ENCODE data around the gene LMNA. TPM values are rescaled to one million over a fixed set of nuclear protein-coding genes. Genes with fewer than 3 reads are reported as not detected.

The LMNA gene
- total and polyA plus RNA-seq, 3 donors from 2014 or later, result 162 to 219 (median 189) TPM

GRCh38 chr1:156143765-156144489 lies 29.4 kb downstream of the LMNA start:
- no peak for DNase-seq
- H3K4me1 ChIP-seq, result peaks cover 16% of the 10 kb centered on the region
- H3K4me3 ChIP-seq, result no peak overlapping the region
- H3K27me3 ChIP-seq, result no peaks in the 10 kb centered on the region
- no peaks in the 10 kb centered on the region for H3K36me3 ChIP-seq (ENCODE audit: low read depth, missing control alignments)
- 70 to 81% methylated on average over 11 of the region's 11 CpGs for WGBS, 2 donors
- no peaks in the 10 kb centered on the region for H3K9me3 ChIP-seq
- intact Hi-C loops (cut with DNase I; ENCODE audit: low total_unique reads), result loop anchor here (2.0 kb wide), 1 partner anchor 81 kb away; no protein-coding TSS in a partner anchor
- no peak overlapping the region for H3K27ac ChIP-seq
- TF ChIP-seq CTCF (IDR thresholded peaks at IDR 0.05), result no peak

- 76 to 77% methylated on average over 5 of the region's 5 CpGs for WGBS, 2 donors
- no peak for TF ChIP-seq CTCF (IDR thresholded peaks at IDR 0.05)
- TF ChIP-seq POLR2A (IDR thresholded peaks at IDR 0.05), result no peak
- no peak for DNase-seq
- no peaks in the 10 kb centered on the region for H3K9me3 ChIP-seq
- no peaks in the 10 kb centered on the region for H3K36me3 ChIP-seq (ENCODE audit: low read depth, missing control alignments)
- H3K4me3 ChIP-seq, result no peak overlapping the region
- no peaks in the 10 kb centered on the region for H3K27me3 ChIP-seq
- H3K27ac ChIP-seq, result no peak overlapping the region
- peaks cover 16% of the 10 kb centered on the region for H3K4me1 ChIP-seq
- intact Hi-C loops (cut with DNase I; ENCODE audit: low total_unique reads), result loop anchor here (2.0 kb wide), 1 partner anchor 80 kb away; no protein-coding TSS in a partner anchor
These were observed 30.2 kb downstream of the LMNA start for GRCh38 chr1:156144742-156145141.

- 71 to 75% methylated on average over 2 of the region's 2 CpGs for WGBS, 2 donors
- no peak overlapping the region for H3K4me3 ChIP-seq
These were observed 31.1 kb downstream of the LMNA start for GRCh38 chr1:156145650-156146019.

GRCh38 chr1:156146020-156146768 lies 31.7 kb downstream of the LMNA start:
- Histone ChIP-seq H3K4me1 (peaks cover 15% of the 10 kb centered on the region), H3K27me3 (no peaks in the 10 kb centered on the region), H3K4me3 (no peak overlapping the region), H3K27ac (no peak overlapping the region), H3K36me3 (ENCODE audit: low read depth, missing control alignments) (no peaks in the 10 kb centered on the region), H3K9me3 (no peaks in the 10 kb centered on the region)
- peak; percentile 73 for DNase-seq
- intact Hi-C loops (cut with DNase I; ENCODE audit: low total_unique reads), result no loop called here
- 25 to 41% methylated on average over 9 to 13 of the region's 13 CpGs for WGBS, 2 donors
- TF ChIP-seq POLR2A (IDR thresholded peaks at IDR 0.05) (no peak), CTCF (IDR thresholded peaks at IDR 0.05) (peak; percentile 70 to 78 (median 71))

More at GRCh38 chr1:156145650-156146019, 31.1 kb downstream of the LMNA start:
- DNase-seq, result no peak
- Histone ChIP-seq H3K27ac (no peak overlapping the region), H3K9me3 (no peaks in the 10 kb centered on the region), H3K4me1 (peaks cover 16% of the 10 kb centered on the region), H3K27me3 (no peaks in the 10 kb centered on the region), H3K36me3 (ENCODE audit: low read depth, missing control alignments) (no peaks in the 10 kb centered on the region)
- intact Hi-C loops (cut with DNase I; ENCODE audit: low total_unique reads), result loop anchor here (2.0 kb wide), 1 partner anchor 79 kb away; no protein-coding TSS in a partner anchor
- TF ChIP-seq CTCF (IDR thresholded peaks at IDR 0.05), result no peak
- TF ChIP-seq POLR2A (IDR thresholded peaks at IDR 0.05), result no peak
